LoVo (cell line): Measurements from ENCODE around the gene NDRG3.
"Not testable (repeated sequence)": the region's sequence is repeated elsewhere in the genome, so short reads cannot be mapped to it uniquely, and the experiment has no call there.

Source experiments
- DNase-seq: peaks from one replicate; pipeline ENCODE4 v3.0.0-alpha.2; 2016; ENCODE audit warnings: low spot score

The NDRG3 gene

DNA sequence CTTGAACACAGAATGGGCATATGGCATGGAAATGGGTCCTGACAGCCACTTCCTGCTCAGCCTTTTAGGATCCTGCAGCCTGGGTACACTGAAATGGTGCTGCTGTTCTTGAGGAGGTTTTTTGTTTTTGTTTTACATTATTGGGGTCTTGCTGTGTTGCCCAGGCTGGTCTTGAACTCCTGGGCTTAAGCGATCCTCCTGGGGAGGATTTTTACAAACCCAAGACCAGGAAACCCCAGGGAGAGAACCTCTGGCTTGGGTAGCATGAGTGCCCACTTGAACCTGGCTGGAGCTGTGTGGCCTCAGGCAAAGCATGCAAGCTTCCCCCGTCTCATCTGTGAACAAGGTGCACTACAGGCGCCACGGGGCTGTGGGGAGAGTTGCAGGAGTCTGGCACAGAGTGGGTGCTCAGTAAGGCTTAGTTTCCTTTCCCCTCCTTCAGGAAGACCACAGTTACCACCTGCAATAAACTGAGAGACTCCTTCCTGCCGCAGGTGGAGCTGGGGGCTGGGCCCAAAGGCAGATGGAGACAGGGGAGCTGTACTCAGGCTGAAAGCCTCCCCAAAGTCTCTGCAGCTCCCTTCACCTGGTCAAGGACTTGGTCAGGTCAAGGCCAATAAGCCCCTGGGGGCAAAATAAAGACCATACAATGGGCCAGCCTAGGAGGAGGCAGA, 101.7 kb downstream of the NDRG3 start:
- DNase-seq: no peak

DNA sequence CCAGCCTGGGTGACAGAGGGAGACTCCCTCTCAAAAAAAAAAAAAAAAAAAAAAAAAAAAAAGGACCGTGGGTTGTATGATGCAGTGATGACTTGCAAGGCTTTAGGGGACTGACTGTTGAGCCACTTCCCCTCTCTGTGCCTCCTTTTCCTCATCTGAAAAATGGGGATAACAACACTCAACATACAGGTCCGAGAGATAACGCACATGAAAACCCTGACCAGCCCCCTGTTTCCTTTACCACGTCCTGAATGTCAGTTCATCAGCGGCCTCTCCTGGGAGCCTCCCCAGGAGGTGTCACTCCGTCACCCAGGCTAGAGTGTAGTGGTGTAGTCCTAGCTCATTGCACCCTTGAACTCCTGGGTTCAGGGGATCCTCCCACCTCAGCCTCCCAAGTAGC, 103.8 kb downstream of the NDRG3 start:
- no peak for DNase-seq

DNA sequence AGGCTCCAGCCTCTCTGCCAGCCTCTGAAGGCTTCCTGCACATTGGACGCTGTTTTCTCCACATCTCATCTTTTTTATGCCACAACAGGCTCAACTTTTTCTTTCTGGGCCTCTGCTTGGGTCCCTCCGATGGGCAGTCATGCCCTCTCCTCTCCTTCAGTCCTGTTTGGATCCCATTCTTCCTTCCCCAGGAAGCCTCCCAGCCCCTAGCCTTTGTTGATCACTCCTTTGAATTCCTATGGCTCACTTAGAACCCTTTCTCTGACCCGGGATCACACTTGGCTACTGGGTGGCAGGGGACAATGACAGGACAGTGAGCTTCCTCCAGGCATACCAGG, 104.4 kb downstream of the NDRG3 start:
- no peak for DNase-seq

DNA sequence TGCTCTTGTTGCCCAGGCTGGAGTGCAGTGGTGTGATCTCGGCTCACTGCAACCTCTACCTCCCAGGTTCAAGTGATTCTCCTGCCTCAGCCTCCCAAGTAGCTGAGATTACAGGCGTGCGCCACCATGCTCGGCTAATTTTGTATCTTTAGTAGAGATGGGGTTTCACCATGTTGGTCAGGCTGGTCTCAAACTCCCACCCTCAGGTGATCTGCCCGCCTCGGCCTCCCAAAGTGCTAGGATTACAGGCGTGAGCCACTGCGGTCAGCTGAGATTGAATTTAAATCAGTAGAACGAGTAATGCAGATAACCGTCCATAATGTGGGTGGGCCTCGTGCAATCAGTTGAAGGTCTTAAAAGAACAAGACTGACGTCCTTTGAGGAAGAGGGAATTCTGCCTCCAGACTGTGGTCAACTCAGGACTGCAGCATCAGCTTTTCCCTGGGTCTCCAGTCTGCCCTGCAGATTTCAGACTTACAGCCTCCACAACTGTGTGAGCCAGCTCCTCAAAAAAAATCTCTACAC, 107.0 kb downstream of the NDRG3 start:
- DNase-seq: not testable (repeated sequence)

DNA sequence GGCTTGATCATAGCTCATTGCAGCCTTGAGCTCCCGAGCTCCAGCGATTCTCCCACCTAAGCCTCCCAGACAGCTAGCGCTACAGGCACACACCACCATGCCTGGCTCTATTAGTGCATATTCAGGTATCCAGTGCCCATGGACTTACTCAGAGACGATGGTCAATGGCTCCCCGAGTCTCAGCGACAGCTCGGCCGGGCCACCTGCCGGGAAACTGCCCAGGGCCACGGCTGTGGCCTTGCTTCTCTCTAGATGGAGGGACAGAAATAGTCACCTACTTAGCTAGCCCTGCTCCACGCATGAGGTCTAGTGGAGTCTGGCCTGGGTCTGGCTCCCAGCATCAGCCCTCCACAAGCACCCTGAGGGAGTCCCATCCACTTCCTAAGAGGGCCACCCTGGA, 111.5 kb downstream of the NDRG3 start:
- DNase-seq: no peak

DNA sequence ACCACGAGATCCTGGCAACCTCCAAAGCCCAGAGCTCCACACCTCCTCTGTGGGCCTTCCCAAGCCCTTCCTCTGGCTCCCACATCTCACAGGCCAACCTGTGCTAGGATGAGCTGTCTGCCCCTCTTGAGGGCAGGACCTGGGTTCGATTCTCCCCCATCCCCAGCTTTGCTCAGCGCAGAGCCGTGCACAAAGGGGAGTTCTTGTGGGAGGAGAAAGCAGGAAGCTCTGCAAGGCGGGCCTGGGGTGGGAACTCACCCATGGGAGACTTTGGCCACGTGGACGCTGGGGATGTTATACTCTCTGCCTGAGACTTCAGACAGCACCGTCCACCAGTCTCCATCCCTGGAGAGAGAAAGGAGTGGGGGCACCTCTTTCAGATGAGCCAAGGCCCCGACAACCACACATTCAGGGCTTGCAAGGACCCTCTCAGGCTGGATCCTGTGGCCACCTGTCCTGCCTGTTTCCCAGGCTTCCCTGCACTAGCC, 112.6 kb downstream of the NDRG3 start:
- no peak for DNase-seq

DNA sequence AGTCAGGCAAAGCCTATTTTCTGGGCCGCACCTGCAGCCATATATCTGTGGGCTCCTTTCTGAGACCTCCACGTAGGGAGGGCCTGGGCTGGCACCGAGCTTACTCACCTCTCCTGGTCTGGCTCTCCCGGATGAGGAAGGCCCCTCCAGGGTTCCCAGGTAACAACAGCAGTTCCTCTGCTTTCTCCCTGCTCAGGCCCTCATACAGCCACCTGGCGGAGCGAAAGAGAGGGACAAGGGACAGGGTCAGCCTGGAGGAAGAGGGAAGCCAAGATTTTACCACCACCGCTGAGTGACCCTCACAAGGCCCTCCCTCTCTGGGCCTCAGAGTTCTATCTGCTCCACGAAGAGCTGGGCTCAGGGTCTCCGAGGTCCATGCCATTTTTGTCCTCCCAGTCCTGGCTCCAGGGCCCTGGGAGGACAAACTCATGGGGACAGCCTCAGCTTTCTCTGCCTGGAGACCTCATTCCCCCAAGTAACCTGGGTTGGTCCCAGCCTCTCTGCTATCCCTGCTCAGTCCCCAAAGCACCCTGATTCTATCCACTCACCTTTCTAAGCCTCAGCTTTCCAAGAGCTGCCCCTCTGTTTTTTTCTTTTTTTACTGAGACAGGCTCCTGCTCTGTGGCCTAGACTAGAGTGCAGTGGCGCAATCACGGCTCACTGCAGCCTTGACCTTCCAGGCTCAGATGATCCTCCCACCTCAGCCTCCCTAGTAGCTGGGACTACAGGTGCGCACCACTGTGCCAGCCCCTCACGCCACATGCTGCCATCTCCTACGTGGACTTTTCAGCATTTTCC, 113.2 kb downstream of the NDRG3 start:
- no peak for DNase-seq

DNA sequence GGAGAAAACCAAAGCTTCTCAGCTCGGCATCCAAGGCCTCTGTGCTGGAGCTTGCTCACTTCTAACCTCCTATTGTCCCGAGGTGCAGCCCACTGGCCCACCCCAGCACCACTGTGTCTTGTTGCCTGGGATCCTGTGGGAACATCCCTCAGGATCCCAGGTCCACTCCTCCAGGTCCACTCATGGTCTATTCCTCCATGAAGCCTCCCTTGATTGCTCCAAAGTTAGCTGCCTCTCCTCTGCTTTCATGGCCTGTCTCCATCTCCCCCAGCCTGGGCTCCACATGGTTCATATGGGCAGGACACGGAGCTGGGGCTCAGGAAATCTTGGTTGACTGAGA, 113.8 kb downstream of the NDRG3 start:
- DNase-seq: no peak

DNA sequence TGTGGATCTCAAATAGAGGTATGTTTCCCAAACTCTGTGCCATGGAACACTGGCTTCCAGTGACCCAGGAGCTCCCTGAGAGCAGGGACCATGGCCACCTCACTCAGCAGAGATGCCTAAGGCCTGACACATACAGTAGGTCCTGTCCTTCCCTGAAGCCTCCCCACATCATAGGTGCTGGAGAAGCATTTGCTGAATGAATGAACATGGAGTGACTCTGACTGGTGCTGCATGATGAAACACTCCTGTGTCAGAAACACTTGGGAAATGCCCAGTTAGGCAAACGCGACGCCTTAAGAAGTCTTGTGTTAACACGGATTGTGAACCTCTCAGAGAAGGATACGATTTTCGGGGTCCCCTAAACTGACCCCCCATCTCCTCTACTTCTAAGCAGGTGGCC, 114.2 kb downstream of the NDRG3 start:
- no peak for DNase-seq

DNA sequence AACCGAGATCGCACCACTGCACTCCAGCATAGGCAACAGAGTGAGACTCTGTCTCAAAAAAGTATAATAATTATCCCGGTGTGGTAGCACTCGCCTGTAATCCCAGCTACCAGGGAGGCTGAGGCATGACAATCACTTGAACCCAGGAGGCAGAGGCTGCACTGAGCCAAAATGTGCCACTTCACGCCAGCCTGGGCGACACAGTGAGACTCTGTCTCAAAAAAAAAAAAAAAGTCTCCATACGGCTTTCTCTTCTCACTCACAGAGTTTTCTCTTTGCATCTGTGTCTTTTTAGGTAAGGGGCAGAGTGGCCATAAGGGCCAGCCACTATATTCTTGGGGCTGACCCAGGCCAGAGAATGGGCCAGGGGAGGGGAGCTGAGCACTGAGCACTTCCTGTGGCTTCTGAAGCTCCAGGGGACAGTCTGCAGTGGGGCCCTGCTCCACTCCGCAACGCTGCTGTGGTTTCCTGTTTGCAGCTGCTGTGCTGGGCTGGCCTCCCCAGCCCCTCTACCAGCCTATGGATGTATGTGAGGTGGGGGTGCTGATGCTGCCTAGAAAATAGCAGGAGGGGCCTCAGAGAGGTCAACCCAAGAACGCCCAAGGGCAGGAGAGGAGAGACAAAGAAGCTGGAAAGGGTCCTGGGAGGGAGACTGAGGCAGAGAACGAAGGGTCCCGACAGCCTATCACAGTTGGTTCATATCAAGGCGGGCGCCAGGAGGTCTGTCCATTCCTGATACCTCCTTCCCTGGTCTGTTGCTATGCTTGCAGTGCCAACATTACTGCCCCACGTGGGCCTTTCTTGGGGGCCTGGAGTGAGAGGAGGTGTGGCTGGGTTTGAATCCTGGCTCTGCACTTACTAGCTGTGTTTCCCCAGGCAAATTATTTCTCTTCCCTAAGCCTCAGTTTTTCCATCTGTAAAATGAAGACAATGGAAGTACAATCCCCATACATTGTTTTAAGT, 115.9 kb downstream of the NDRG3 start:
- no peak for DNase-seq

DNA sequence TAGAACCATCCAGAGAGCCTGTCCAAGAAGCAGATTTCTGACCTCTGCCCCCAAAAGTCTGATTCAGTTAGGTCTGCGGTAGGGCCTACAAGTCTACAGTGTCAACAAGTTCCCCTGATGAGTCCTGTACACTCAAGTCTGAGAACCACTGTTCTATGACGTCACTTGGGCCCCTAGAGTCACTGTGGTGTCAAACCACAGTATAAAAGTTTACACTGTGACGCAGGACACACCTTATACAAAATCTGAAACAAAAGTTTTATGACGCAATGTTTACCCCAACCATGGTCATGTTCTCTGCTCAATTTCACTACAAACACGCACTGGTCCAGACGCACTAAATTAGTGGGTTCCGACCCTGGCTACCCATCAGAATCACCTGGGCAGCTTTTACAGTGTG, 117.8 kb downstream of the NDRG3 start:
- no peak for DNase-seq

DNA sequence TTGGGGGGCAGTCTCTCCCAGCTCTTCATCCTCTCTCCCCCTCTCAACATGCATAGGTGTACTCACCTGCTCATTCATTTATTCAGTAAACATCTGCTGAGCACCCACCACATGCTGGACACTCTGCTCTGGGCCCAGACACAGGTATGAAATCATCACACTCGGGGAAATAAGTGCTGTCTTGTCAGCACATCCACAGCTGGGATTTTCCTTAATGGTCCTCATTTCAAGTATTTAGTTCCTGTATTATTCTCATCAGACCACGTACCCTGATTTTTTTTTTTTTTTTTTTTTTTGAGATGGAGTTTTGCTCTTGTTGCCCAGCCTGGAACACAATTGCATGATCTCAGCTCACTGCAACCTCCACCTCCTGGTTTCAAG, 121.0 kb downstream of the NDRG3 start:
- no peak for DNase-seq

DNA sequence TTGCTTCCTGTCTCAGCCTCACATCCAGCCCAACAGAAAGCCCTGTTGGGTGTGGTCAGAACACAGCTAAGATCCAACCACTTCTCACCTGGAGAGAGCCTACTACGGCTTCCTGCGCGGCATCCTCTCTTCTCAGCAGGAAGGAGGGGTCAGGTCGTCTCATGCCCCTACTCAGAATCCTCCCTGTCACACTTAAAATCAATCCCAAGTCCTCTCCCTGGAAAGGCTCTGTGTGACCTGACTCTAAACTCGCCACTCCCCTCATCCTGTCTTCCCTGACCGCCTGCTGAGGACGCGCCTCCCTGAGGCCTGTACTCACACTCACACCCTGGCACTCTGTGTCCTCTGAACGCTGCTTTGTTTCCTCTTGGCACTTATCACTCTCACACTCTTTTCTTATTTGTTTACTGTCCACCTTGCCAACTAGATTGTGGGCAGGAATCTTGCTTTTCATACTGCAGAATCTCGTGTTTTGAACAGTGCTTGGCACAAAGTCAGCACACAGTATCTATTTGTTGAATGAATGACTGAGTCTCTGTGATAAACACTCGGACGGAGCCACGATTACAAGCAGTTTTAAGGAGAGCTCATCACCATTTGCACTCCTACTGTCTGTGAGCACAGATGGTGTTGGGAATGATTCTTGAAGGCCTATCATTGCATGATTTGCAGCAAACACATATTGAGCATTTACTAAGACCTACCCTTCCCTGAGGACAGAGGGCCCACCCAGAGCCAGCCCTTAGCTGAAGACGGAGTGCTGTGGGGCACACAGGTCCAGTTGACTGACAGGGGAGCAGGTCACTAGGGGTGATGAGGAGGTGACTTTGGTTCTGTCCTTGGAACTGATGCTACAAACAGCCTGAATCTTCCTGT, 121.6 kb downstream of the NDRG3 start:
- DNase-seq: no peak

DNA sequence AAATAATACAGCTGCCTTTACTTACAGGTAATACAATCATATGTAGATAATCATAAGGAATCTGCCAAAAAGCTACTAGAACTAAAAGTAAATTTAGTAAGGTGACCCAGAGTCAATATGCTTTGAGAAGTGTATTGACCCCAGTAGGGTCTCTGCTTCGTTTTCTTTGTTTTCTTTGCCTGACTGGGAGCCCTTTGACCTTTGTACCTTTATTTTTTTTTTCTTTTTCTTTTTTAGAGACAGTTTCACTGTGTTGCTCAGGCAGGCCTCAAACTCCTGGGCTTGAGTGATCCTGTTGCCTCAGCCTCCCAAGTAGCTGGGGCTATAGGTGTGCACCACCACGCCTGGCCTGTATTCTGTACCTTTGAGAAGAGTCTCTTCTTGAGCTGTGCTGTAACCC, 122.4 kb downstream of the NDRG3 start:
- DNase-seq: no peak

DNA sequence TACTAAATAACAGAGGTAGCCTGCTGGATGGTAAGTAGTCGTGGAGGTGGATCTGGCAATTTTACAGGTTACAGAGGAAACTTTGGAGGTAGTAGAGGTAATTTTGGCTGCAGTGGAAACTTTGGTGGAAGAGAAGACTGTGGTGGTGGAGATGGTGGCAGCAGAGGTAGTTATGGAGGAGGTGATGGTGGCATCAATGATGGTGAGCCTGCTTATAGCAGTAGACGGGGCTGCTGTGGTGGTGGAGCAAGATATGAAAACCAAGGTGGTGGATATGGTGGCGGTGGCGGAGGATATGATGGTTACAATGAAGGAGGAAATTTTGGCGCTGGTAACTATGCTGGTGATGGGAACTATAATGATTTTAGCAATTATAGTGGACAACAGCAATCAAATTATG, 125.0 kb downstream of the NDRG3 start:
- no peak for DNase-seq

DNA sequence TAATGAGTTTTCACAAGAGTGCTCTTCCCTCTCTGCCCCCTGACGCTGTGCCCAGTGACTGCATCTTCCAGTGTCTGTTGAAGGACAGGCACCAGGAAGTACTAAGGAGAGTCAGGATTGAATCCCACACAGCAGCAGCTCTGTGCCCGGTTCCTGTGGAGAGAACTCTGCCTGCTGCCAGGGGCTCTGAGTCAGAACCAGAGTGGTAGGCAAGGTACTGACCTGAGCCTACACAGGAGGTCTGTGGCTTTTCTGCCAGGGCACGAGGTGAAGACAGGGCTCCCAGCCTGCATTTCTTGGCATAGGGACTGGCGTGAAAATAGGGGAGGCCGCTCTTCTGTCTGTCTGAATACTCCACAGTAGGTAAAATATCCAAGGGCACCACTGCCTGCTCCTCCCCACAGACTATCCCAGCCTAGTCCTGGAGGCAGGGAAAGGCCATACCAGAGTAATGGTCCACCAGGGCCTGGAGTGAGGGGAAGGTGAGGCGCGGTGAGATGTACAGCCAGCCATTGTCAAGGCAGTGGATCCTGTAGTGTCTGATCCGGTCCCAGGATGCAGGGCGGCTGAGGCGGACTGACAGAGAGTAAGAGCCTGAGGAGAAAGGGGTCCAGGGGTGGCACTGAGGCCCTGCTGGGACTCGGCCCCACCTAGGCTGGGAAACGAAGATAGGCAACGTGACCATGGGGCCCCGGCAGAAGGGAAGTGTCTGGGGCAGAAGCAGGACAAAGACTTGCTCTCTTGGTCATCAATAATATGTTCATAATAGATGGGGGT, 130.9 kb downstream of the NDRG3 start:
- no peak for DNase-seq

DNA sequence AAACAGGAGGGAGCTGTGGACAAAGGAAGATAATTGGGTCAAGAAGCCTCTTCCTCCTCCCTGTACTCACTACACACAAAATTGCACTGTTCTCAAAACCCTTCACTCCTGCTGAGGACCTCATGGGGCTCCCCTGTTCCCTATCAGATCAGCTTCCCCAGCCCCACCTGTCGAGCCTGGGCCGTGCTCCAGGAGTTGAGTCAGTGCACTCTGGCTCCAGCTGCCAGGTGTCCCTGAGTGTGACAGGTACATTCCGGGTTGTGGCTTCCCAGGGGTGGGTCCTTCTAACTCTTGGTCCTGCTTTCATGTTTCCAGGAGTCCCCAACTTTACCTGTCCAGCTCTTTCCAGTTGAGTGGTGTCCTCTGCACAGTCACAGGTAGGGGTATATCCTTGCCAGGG, 131.9 kb downstream of the NDRG3 start:
- peak; percentile 34 for DNase-seq

DNA sequence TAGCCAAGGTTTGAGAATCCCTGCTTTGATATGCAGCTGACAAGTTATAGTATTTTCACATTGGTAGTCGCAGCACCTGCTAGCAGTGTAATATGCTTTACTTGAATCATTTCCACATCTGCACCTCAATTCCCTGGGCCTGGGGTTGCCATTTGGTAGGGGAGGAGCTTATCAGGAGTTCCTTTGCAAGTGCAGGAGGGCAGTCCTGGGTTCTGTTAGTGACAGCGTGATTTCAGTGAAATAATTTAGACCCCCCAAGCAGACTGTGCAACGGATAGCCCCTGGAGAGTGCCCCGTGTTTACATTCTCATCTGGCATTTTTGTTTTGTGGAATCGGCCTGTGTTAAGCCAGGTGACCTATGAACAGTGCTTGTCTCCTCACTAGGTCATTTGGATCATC, 134.3 kb downstream of the NDRG3 start:
- no peak for DNase-seq

DNA sequence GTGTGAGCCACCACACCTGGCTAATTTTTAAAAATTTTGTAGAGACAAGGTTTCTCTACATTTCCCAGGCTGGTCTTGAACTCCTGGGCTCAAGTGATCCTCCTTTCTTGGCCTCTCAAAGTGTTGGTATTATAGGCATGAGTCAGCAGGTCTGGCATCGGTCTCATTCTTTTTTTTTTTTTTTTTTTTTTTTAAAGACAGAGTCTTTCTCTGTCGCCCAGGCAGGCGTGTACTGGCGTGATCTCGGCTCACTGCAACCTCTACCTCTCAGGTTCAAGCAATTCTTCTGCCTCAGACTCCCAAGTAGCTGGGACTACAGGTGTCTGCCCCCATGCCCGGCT, 137.5 kb downstream of the NDRG3 start:
- DNase-seq: not testable (repeated sequence)

DNA sequence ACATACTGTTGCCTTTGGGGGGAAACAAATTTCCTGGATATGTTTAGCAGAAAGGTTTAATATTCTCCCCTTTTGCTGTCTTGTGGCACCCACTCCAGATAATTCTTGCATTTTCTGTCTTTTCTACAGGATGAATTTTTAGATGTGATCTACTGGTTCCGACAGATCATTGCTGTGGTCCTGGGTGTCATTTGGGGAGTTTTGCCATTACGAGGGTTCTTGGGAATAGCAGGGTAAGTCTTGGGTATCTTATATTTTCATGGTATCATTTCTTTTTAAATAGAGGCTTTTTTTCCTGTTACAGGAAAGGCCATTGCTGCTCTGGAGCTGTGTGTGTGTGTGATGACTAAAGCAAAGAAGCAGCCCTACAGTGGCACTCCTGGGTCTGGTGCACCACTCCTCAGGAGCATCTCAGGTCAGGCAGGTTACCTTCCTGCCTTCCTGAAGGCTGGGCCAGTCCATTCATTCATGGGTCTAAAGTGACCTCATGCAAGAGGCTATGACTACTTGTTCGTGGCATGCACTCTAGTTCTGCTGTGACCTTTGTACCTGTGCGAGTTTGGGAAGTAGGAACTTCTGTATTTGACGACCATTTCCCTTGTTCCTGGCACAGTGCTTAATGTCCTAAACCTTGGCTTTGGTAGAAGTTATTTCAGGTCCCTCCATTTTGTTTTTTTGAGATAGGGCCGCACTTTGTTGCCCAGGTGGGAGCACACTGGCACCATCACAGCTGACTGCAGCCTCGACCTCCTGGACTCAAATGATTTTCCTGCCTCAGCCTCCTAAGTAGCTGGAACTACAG, 138.1 kb downstream of the NDRG3 start:
- DNase-seq: peak; percentile 77
